DND-41 (cell line): ENCODE results near the gene PTDSS2.

ENCODE experiments used
- EZH2 ChIP-seq: IDR thresholded peaks from 3 replicates; pipeline ENCODE4 v1.6.1; 2012; ENCODE audit warnings: borderline replicate concordance, low read depth, mild to moderate bottlenecking, moderate library complexity, low read length, inconsistent platforms; ENCODE audit not compliant: severe bottlenecking
- TF ChIP-seq, protein P1 (sequence below): IDR thresholded peaks from 2 replicates; pipeline ENCODE4 v1.5.1; 2012; ENCODE audit warnings: borderline replicate concordance, low read length, moderate library complexity, mild to moderate bottlenecking; ENCODE audit not compliant: poor library complexity, severe bottlenecking; ENCODE audit errors: extremely low read depth

GRCh38 chr11:491358-491757, 41.3 kb downstream of the PTDSS2 start:
- TF ChIP-seq, protein P1, sequence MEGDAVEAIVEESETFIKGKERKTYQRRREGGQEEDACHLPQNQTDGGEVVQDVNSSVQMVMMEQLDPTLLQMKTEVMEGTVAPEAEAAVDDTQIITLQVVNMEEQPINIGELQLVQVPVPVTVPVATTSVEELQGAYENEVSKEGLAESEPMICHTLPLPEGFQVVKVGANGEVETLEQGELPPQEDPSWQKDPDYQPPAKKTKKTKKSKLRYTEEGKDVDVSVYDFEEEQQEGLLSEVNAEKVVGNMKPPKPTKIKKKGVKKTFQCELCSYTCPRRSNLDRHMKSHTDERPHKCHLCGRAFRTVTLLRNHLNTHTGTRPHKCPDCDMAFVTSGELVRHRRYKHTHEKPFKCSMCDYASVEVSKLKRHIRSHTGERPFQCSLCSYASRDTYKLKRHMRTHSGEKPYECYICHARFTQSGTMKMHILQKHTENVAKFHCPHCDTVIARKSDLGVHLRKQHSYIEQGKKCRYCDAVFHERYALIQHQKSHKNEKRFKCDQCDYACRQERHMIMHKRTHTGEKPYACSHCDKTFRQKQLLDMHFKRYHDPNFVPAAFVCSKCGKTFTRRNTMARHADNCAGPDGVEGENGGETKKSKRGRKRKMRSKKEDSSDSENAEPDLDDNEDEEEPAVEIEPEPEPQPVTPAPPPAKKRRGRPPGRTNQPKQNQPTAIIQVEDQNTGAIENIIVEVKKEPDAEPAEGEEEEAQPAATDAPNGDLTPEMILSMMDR, result no peak
- no peak for TF ChIP-seq EZH2
